GM21825 (cell line): ENCODE results near the gene CAMK2G.
"Not testable (repeated sequence)": the region's sequence is repeated elsewhere in the genome, so short reads cannot be mapped to it uniquely, and the experiment has no call there.

Source experiments
- ATAC-seq: cut with Tn5 transposase; IDR thresholded peaks from one replicate; pipeline ENCODE4 v1.9.1; 2021; ENCODE audit warnings: mild to moderate bottlenecking, moderate library complexity; ENCODE audit not compliant: unreplicated experiment

Gene CAMK2G

GRCh38 chr10:73842349-73842748 lies 32.0 kb downstream of the CAMK2G start:
- ATAC-seq = no peak

GRCh38 chr10:73841526-73842285 lies 32.6 kb downstream of the CAMK2G start:
- ATAC-seq = no peak

- ATAC-seq = no peak
These were observed 33.3 kb downstream of the CAMK2G start for GRCh38 chr10:73841061-73841421.

GRCh38 chr10:73840403-73841060 lies 33.8 kb downstream of the CAMK2G start:
- ATAC-seq = no peak

GRCh38 chr10:73840056-73840402 lies 34.3 kb downstream of the CAMK2G start:
- no peak for ATAC-seq

GRCh38 chr10:73839276-73839966 lies 34.9 kb downstream of the CAMK2G start:
- no peak for ATAC-seq

GRCh38 chr10:73838827-73839226 lies 35.5 kb downstream of the CAMK2G start:
- ATAC-seq = no peak

GRCh38 chr10:73838008-73838567 lies 36.3 kb downstream of the CAMK2G start:
- ATAC-seq = no peak

- ATAC-seq = no peak
These were observed 37.3 kb downstream of the CAMK2G start for GRCh38 chr10:73837072-73837471.

- ATAC-seq = no peak
These were observed 37.9 kb downstream of the CAMK2G start for GRCh38 chr10:73836427-73836980.

- not testable (repeated sequence) for ATAC-seq
These were observed 45.3 kb downstream of the CAMK2G start for GRCh38 chr10:73829090-73829489.

- ATAC-seq = no peak
These were observed 46.2 kb downstream of the CAMK2G start for GRCh38 chr10:73828161-73828560.

- ATAC-seq = no peak
These were observed 46.8 kb downstream of the CAMK2G start for GRCh38 chr10:73827346-73828089.

- ATAC-seq = no peak
These were observed 50.1 kb downstream of the CAMK2G start for GRCh38 chr10:73824146-73824725.

GRCh38 chr10:73823391-73823790 lies 51.0 kb downstream of the CAMK2G start:
- no peak for ATAC-seq

- ATAC-seq = no peak
These were observed 54.8 kb downstream of the CAMK2G start for GRCh38 chr10:73819513-73820093.

- ATAC-seq = no peak
These were observed 55.3 kb downstream of the CAMK2G start for GRCh38 chr10:73819081-73819480.

GRCh38 chr10:73818402-73818801 lies 56.0 kb downstream of the CAMK2G start:
- ATAC-seq = no peak

- ATAC-seq = no peak
These were observed 56.5 kb downstream of the CAMK2G start for GRCh38 chr10:73817826-73818225.
